Neutrophil (primary cell): ENCODE results near the gene NRXN3.

Experiments
- H3K27ac ChIP-seq: fragments of 200-600 bp; sonication (generic); 2 replicates; pipeline ENCODE4 v1.5.1; 2016; ENCODE audit warnings: mild to moderate bottlenecking, moderate library complexity
- H3K27me3 ChIP-seq: fragments of 200-600 bp; sonication (generic); 2 replicates; pipeline ENCODE4 v1.6.0; 2016; ENCODE audit warnings: mild to moderate bottlenecking
- H3K36me3 ChIP-seq: fragments of 200-600 bp; sonication (generic); 2 replicates; pipeline ENCODE4 v1.5.1; 2017
- H3K4me1 ChIP-seq, 2 experiments: fragments of 200-600 bp in 1 of 2; sonication (generic) in 1 of 2; 1 replicate in 1 of 2; 2 replicates in 1 of 2; pipeline versions ENCODE4 v1.5.1 to v1.6.1; 2013 to 2016; ENCODE audit warnings: low read depth in 1 of 2, low read length in 1 of 2, mild to moderate bottlenecking in 1 of 2, moderate library complexity in 1 of 2; ENCODE audit not compliant: control insufficient read depth in 1 of 2, insufficient read depth in 1 of 2
- H3K4me3 ChIP-seq, 2 experiments: fragments of 200-600 bp in 1 of 2; sonication (generic) in 1 of 2; 1 replicate in 1 of 2; 2 replicates in 1 of 2; pipeline ENCODE4 v1.5.1; 2013 to 2016; ENCODE audit warnings: low read depth in 1 of 2, low read length in 1 of 2, mild to moderate bottlenecking in 1 of 2, moderate library complexity in 1 of 2
- H3K9me3 ChIP-seq: fragments of 200-600 bp; sonication (generic); 2 replicates; pipeline ENCODE4 v1.5.1; 2016
- TF ChIP-seq, protein P1 (sequence below): fragments of 200-600 bp; sonication (generic); IDR thresholded peaks from 2 replicates; pipeline ENCODE4 v1.5.1; 2016; ENCODE audit warnings: antibody characterized with exemption

The NRXN3 gene

DNA sequence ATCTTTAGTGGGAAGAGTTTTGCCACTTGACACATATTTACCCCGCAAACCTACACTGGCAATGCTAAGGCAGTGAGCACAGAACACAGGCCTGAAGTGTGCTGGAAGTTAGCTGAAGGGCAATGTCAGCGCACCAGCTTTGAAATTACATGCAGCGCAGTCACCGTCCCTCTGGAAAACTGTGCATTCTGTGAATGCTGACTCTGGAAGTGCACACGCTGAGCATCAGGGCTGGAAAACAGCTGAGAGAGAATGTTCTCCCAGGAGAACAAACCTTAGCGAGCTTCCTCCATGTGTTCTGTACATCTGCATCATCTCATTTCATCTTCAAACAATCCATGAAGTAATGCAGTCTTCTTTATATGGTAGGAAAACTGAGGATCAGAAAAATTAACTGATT is 448.2 kb downstream of the NRXN3 start:
- Histone ChIP-seq H3K4me3 (no peak overlapping the region), H3K4me1 (no peaks in the 10 kb centered on the region), H3K27ac (no peak overlapping the region), H3K27me3 (no peaks in the 10 kb centered on the region), H3K9me3 (no peaks in the 10 kb centered on the region), H3K36me3 (no peaks in the 10 kb centered on the region)
- TF ChIP-seq, protein P1, sequence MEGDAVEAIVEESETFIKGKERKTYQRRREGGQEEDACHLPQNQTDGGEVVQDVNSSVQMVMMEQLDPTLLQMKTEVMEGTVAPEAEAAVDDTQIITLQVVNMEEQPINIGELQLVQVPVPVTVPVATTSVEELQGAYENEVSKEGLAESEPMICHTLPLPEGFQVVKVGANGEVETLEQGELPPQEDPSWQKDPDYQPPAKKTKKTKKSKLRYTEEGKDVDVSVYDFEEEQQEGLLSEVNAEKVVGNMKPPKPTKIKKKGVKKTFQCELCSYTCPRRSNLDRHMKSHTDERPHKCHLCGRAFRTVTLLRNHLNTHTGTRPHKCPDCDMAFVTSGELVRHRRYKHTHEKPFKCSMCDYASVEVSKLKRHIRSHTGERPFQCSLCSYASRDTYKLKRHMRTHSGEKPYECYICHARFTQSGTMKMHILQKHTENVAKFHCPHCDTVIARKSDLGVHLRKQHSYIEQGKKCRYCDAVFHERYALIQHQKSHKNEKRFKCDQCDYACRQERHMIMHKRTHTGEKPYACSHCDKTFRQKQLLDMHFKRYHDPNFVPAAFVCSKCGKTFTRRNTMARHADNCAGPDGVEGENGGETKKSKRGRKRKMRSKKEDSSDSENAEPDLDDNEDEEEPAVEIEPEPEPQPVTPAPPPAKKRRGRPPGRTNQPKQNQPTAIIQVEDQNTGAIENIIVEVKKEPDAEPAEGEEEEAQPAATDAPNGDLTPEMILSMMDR = no peak

DNA sequence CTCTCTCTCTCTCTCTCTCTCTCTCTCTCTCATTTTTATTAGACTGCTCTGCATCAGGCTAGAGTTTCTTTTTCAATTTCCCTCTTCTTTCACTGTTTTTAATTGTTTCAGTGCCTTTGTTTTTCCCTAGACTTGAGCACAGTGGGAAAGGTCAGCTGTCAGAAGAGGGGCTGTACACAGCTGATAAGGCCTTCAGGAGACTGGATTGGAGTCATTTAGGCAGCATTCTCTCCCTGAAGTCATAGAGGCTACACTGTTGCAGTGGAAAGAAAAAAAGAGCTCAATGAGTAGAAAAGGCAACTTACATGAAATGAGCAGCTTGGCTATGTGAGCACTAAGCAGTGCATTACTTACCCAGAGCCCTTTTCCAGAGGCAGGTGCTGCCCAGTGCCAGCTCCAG is 456.9 kb downstream of the NRXN3 start:
- Histone ChIP-seq H3K9me3 (no peaks in the 10 kb centered on the region), H3K27ac (no peak overlapping the region), H3K27me3 (no peaks in the 10 kb centered on the region), H3K4me3 (no peak overlapping the region), H3K36me3 (no peaks in the 10 kb centered on the region), H3K4me1 (no peaks in the 10 kb centered on the region)
- TF ChIP-seq, protein P1 = no peak

DNA sequence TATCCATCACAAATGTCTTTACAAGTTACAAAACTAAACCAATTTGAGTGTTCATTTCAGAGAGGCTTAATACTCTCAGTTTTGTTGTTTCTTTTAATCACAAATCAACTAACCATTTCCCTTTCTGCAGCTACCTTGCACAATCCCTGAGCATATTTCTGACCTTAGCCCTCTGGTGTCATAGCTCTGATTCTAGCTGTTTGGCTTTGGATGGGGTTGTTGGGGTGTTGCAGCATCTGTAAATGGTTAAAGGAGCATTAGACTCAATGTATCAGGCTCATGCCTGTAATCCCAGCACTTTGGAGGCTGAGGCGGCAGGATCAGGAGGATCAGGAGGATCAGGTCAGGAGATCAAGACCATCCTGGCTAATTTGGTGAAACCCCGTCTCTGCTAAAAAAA is 461.4 kb downstream of the NRXN3 start:
- Histone ChIP-seq H3K4me3 (no peak overlapping the region), H3K4me1 (no peaks in the 10 kb centered on the region), H3K9me3 (no peaks in the 10 kb centered on the region), H3K27ac (no peak overlapping the region), H3K27me3 (no peaks in the 10 kb centered on the region), H3K36me3 (no peaks in the 10 kb centered on the region)
- TF ChIP-seq, protein P1 = no peak

DNA sequence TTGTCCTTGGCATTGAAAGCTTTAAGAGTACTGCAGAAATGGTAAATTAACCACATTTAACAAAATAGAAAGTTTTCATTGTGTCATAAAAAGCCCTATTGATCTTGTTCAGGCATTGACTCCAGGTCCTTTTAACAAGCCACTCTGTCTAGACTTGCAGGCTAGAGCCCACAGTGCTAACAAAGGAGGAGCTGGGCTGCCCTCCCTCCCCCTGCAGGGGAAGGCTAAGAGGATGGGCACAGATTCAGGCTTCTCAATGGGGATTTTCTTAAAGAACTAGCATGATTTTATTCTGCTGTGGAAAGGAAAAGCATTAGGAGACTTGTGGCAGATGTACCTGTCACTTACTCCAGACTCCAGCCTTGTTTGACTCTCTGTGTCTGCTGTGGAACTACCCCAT is 463.6 kb downstream of the NRXN3 start:
- H3K27me3 ChIP-seq = no peaks in the 10 kb centered on the region
- no peaks in the 10 kb centered on the region for H3K4me1 ChIP-seq
- no peaks in the 10 kb centered on the region for H3K9me3 ChIP-seq
- H3K36me3 ChIP-seq = no peaks in the 10 kb centered on the region
- no peak overlapping the region for H3K4me3 ChIP-seq
- TF ChIP-seq, protein P1 = no peak
- H3K27ac ChIP-seq = no peak overlapping the region

DNA sequence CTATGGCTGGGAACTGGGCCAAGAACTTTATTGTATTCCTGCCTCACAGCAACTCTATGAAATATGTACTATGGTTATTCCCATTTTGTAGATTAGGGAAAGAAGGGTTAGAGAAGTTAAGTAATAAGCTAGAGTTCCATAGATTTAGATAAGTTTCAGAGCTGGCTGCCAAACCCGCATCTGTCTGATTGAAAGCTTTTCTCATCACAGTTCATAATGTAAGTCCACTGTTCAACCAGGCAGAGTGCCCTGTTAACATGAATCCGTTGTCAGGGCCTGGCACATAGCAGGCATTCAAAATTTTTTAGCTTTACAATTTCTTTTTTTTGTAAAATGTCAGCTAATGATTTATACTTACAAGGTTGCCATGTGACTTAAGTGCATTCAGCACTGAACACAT is 467.3 kb downstream of the NRXN3 start:
- H3K36me3 ChIP-seq = no peaks in the 10 kb centered on the region
- TF ChIP-seq, protein P1 = no peak
- no peak overlapping the region for H3K4me3 ChIP-seq
- H3K4me1 ChIP-seq = no peaks in the 10 kb centered on the region
- H3K9me3 ChIP-seq = no peaks in the 10 kb centered on the region
- no peak overlapping the region for H3K27ac ChIP-seq
- no peaks in the 10 kb centered on the region for H3K27me3 ChIP-seq

DNA sequence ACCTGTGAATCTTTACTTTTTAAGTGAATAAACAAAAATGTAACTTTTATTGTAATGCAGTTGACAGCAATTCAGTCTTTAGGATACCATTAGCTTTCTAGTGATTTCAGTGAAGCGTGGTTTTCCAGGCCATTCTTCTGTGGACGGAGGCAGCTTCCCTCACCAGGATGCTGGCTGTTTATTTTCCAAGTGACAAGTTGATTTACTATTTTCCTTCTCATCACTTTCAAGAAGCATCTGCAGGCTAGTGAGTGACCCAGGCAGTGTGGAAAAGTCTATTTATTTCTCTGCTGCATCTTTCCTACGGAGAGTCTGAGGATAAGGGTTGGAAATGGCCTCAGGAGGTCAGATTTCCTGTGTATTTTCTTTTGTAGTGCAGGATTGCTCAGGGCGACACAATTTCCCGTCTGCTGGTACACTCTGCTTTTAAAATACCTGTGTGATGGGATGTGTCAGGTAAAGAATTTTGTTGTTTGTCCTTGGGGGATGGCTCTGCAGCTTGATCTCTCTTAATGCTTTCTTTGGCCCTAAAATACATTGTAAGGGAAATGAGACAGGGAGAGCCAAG is 467.8 kb downstream of the NRXN3 start:
- TF ChIP-seq, protein P1 = no peak
- no peaks in the 10 kb centered on the region for H3K4me1 ChIP-seq
- H3K27ac ChIP-seq = no peak overlapping the region
- H3K4me3 ChIP-seq = no peak overlapping the region
- no peaks in the 10 kb centered on the region for H3K9me3 ChIP-seq
- H3K36me3 ChIP-seq = no peaks in the 10 kb centered on the region
- no peaks in the 10 kb centered on the region for H3K27me3 ChIP-seq
